HEK293 (cell line): ENCODE results near the gene FOXP3.

Experiments
- GLI4 ChIP-seq: fragments of 450-650 bp; formaldehyde crosslinking; IDR thresholded peaks from 2 replicates; pipeline ENCODE4 v1.5.1; 2016; ENCODE audit warnings: missing biosample characterization, missing genetic modification characterization
- HOXA7 ChIP-seq: sonication (generic); formaldehyde crosslinking; IDR thresholded peaks from 2 replicates; pipeline ENCODE4 v1.8.1; 2022; ENCODE audit warnings: missing genetic modification reagents, borderline replicate concordance
- SETDB1 ChIP-seq: IDR thresholded peaks from one replicate; pipeline ENCODE4 v1.6.1; 2017; ENCODE audit warnings: mild to moderate bottlenecking, low read length, moderate library complexity, mixed read lengths; ENCODE audit not compliant: insufficient read length
- ZNF274 ChIP-seq, 2 experiments: fragments of 200-500 bp in 1 of 2; fragments of 450-650 bp in 1 of 2; sonication (Bioruptor generic) in 1 of 2; formaldehyde crosslinking in 1 of 2; IDR thresholded peaks; 2 replicates each; pipeline versions ENCODE4 v1.5.1 to v1.6.1; 2014 to 2016; ENCODE audit warnings: borderline replicate concordance in 1 of 2, inconsistent platforms in 1 of 2, low read length in 1 of 2, missing biosample characterization in 1 of 2, missing genetic modification characterization in 1 of 2
- ZNF350 ChIP-seq: fragments of 450-650 bp; formaldehyde crosslinking; IDR thresholded peaks from 2 replicates; pipeline ENCODE4 v1.5.0; 2017; ENCODE audit warnings: missing biosample characterization, mild to moderate bottlenecking, missing genetic modification characterization
- ZNF843 ChIP-seq: fragments of 450-650 bp; formaldehyde crosslinking; IDR thresholded peaks from 2 replicates; pipeline ENCODE4 v1.5.1; 2016; ENCODE audit warnings: missing biosample characterization, missing genetic modification characterization
- TF ChIP-seq, protein P1 (sequence below): fragments of 450-650 bp; formaldehyde crosslinking; IDR thresholded peaks from 2 replicates; pipeline ENCODE4 v1.5.1; 2016; ENCODE audit warnings: missing biosample characterization, missing genetic modification characterization
- TF ChIP-seq, protein P2 (sequence below): fragments of 450-650 bp; formaldehyde crosslinking; IDR thresholded peaks from 2 replicates; pipeline ENCODE4 v1.5.1; 2016; ENCODE audit warnings: missing biosample characterization, missing genetic modification characterization, borderline replicate concordance
- TF ChIP-seq, protein P3 (sequence below): fragments of 450-650 bp; formaldehyde crosslinking; IDR thresholded peaks from 2 replicates; pipeline ENCODE4 v1.5.1; 2016; ENCODE audit warnings: missing biosample characterization, missing genetic modification characterization
- TF ChIP-seq, protein P4 (sequence below): fragments of 450-650 bp; formaldehyde crosslinking; IDR thresholded peaks from 2 replicates; pipeline ENCODE4 v1.5.1; 2017; ENCODE audit warnings: missing biosample characterization, missing genetic modification characterization

DNA sequence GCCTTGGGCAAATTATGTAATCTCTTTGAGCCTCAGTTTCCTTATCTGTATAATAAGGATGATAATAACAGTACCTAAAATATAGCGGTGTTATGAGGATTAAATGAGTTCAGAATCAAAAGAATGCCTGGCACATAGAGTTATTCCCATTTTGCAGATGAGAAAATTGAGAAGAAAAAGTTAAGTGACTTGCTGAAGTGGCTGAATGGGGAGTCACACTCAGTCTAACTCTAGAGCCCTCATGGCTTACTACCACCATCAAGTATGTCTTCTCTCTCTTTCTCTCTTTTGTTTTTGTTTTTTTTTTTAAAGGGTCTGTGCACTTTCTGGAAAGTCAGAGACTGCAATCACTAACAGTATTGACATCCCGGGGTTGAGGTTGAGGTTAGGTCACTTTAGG lies 32.0 kb downstream of the FOXP3 start:
- TF ChIP-seq ZNF274 (IDR thresholded peaks at IDR 0.05; ENCODE audit: low read length) (no peak), ZNF274 (tag by site-specific recombination; IDR thresholded peaks at IDR 0.05; ENCODE audit: borderline replicate concordance) (no peak), ZNF843 (tag by site-specific recombination) (no peak), ZNF350 (tag by site-specific recombination) (no peak), HOXA7 (CRISPR knock-in tag) (no peak), SETDB1 (no peak), GLI4 (tag by site-specific recombination) (no peak)
- TF ChIP-seq, protein P1, sequence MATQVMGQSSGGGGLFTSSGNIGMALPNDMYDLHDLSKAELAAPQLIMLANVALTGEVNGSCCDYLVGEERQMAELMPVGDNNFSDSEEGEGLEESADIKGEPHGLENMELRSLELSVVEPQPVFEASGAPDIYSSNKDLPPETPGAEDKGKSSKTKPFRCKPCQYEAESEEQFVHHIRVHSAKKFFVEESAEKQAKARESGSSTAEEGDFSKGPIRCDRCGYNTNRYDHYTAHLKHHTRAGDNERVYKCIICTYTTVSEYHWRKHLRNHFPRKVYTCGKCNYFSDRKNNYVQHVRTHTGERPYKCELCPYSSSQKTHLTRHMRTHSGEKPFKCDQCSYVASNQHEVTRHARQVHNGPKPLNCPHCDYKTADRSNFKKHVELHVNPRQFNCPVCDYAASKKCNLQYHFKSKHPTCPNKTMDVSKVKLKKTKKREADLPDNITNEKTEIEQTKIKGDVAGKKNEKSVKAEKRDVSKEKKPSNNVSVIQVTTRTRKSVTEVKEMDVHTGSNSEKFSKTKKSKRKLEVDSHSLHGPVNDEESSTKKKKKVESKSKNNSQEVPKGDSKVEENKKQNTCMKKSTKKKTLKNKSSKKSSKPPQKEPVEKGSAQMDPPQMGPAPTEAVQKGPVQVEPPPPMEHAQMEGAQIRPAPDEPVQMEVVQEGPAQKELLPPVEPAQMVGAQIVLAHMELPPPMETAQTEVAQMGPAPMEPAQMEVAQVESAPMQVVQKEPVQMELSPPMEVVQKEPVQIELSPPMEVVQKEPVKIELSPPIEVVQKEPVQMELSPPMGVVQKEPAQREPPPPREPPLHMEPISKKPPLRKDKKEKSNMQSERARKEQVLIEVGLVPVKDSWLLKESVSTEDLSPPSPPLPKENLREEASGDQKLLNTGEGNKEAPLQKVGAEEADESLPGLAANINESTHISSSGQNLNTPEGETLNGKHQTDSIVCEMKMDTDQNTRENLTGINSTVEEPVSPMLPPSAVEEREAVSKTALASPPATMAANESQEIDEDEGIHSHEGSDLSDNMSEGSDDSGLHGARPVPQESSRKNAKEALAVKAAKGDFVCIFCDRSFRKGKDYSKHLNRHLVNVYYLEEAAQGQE (tag by site-specific recombination): no peak
- TF ChIP-seq, protein P2, sequence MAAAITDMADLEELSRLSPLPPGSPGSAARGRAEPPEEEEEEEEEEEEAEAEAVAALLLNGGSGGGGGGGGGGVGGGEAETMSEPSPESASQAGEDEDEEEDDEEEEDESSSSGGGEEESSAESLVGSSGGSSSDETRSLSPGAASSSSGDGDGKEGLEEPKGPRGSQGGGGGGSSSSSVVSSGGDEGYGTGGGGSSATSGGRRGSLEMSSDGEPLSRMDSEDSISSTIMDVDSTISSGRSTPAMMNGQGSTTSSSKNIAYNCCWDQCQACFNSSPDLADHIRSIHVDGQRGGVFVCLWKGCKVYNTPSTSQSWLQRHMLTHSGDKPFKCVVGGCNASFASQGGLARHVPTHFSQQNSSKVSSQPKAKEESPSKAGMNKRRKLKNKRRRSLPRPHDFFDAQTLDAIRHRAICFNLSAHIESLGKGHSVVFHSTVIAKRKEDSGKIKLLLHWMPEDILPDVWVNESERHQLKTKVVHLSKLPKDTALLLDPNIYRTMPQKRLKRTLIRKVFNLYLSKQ (tag by site-specific recombination): no peak
- TF ChIP-seq, protein P3, sequence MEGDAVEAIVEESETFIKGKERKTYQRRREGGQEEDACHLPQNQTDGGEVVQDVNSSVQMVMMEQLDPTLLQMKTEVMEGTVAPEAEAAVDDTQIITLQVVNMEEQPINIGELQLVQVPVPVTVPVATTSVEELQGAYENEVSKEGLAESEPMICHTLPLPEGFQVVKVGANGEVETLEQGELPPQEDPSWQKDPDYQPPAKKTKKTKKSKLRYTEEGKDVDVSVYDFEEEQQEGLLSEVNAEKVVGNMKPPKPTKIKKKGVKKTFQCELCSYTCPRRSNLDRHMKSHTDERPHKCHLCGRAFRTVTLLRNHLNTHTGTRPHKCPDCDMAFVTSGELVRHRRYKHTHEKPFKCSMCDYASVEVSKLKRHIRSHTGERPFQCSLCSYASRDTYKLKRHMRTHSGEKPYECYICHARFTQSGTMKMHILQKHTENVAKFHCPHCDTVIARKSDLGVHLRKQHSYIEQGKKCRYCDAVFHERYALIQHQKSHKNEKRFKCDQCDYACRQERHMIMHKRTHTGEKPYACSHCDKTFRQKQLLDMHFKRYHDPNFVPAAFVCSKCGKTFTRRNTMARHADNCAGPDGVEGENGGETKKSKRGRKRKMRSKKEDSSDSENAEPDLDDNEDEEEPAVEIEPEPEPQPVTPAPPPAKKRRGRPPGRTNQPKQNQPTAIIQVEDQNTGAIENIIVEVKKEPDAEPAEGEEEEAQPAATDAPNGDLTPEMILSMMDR (tag by site-specific recombination): no peak
- TF ChIP-seq, protein P4, sequence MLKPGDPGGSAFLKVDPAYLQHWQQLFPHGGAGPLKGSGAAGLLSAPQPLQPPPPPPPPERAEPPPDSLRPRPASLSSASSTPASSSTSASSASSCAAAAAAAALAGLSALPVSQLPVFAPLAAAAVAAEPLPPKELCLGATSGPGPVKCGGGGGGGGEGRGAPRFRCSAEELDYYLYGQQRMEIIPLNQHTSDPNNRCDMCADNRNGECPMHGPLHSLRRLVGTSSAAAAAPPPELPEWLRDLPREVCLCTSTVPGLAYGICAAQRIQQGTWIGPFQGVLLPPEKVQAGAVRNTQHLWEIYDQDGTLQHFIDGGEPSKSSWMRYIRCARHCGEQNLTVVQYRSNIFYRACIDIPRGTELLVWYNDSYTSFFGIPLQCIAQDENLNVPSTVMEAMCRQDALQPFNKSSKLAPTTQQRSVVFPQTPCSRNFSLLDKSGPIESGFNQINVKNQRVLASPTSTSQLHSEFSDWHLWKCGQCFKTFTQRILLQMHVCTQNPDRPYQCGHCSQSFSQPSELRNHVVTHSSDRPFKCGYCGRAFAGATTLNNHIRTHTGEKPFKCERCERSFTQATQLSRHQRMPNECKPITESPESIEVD: no peak
